Neural crest cell (in vitro differentiated cells): Measurements from ENCODE around the gene KCNF1. TPM values are rescaled to one million over a fixed set of nuclear protein-coding genes. Genes with fewer than 3 reads are reported as not detected.

Experiments
- DNase-seq: peaks from one replicate; pipeline ENCODE4 v3.0.0; 2021; ENCODE audit warnings: low read depth, mixed read lengths, low spot score
- H3K27ac Mint-ChIP-seq: one replicate; pipeline ENCODE4 v1.8.0; 2021; ENCODE audit warnings: mild to moderate bottlenecking, mixed read lengths; ENCODE audit not compliant: unreplicated experiment
- H3K27me3 Mint-ChIP-seq: 2 replicates; pipeline ENCODE4 v1.8.0; 2021; ENCODE audit warnings: low read depth, mild to moderate bottlenecking, mixed read lengths
- H3K36me3 Mint-ChIP-seq: 2 replicates; pipeline ENCODE4 v1.8.0; 2021; ENCODE audit warnings: low read depth, mild to moderate bottlenecking, mixed read lengths
- H3K4me1 Mint-ChIP-seq: 2 replicates; pipeline ENCODE4 v1.8.0; 2021; ENCODE audit warnings: mixed read lengths
- H3K4me3 Mint-ChIP-seq: one replicate; pipeline ENCODE4 v1.8.0; 2021; ENCODE audit warnings: mild to moderate bottlenecking, mixed read lengths
- H3K9me3 Mint-ChIP-seq: 2 replicates; pipeline ENCODE4 v1.8.0; 2021; ENCODE audit warnings: mixed read lengths
- total RNA-seq: library from RNA; stranded (reverse); gene quantifications from 2 replicates; pipeline ENCODE4 v1.2.1, GENCODE V29; 2021
- TF ChIP-seq, protein P1 (sequence below): fragments of 200-600 bp; sonication (generic); conservative IDR thresholded peaks from 2 replicates; pipeline ENCODE4 v1.5.0; 2021; ENCODE audit warnings: antibody characterized with exemption, mild to moderate bottlenecking

The KCNF1 gene
- total RNA-seq, 1 donor from 2014 or later, result 1.1 TPM

DNA sequence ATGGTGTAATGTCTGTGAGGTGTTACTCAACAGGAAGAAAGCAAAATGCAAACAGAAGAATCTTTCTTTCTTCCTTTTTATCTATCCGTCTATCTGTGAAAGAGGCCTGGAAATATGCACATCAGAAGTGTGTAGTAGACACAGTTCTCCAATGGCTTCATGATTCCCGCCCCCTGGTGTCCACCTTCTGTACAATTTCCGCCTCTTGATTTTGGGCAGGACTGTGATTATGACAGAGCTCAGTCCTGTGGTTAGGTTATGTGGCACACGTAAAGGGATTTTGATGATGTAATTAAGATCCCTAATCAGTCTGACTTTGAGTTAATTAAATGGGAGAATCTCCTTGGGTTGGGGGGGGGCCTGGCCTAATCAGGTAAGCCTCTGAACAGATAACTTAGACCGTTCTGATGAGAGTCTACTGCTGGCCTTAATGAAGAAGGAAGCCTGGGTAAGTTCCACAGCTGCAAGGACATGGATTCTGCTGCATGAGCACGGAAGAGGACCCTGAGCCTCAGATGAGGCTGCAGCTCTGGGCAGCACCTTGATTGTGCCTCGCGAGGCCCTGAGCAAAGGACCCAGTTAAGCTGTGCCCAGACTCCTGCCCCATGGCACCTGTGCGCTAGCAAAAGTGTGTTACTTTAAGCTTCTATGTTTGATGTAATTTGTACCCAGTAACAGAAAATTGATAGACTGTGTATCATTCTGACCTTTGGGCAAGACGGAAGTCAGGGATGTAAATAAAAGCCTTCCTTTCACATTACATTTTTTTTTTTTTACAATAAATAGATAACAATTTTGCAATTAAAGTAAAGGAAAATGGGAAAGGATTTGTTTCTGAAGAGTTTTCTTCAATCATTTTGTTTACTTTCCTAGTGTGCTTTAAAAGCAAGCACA lies 11.3 kb upstream of the KCNF1 start:
- Mint-ChIP-seq H3K27ac (no peak overlapping the region), H3K27me3 (no peaks in the 10 kb centered on the region), H3K9me3 (no peaks in the 10 kb centered on the region), H3K4me3 (no peak overlapping the region), H3K36me3 (peaks cover 6% of the 10 kb centered on the region), H3K4me1 (peaks cover 5% of the 10 kb centered on the region)
- TF ChIP-seq, protein P1, sequence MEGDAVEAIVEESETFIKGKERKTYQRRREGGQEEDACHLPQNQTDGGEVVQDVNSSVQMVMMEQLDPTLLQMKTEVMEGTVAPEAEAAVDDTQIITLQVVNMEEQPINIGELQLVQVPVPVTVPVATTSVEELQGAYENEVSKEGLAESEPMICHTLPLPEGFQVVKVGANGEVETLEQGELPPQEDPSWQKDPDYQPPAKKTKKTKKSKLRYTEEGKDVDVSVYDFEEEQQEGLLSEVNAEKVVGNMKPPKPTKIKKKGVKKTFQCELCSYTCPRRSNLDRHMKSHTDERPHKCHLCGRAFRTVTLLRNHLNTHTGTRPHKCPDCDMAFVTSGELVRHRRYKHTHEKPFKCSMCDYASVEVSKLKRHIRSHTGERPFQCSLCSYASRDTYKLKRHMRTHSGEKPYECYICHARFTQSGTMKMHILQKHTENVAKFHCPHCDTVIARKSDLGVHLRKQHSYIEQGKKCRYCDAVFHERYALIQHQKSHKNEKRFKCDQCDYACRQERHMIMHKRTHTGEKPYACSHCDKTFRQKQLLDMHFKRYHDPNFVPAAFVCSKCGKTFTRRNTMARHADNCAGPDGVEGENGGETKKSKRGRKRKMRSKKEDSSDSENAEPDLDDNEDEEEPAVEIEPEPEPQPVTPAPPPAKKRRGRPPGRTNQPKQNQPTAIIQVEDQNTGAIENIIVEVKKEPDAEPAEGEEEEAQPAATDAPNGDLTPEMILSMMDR, result peak; percentile 52
- peak; percentile 23 for DNase-seq

DNA sequence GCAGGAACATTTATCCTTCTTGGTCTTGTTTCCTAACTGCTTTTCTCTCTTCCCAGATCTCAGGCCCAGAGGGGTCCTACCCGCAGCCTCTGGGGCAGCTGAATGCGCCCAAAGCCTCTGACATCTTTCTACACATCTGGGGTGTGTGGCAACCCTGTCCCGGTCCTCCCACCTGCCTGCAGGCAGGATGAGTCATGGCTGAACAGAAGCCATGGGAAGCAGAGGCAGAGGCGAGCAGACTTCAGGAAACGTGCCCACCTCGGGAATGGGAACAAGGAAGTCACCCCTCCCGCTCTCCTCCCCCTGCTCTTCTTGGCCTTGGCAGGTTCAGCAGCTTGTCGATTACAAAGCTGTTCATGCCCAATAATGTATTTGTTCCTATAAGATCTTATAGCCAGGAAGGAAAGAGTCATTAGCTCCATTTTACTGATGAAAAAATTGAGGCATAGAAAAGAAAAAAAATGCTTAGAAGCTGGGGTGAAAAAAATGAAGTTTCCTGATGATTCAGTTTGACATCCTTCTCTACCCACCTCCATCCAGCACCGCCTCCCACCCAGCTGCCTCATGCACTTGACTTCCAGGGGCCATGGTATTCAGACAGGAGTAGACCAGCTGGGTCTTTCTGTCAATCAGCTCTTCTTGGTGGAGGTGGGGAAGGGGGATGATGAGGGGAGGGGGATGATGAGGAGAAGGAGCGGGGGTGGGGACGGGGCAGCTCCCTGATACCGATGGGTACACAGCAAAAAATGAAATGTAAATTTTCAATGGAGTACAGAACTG lies 10.4 kb upstream of the KCNF1 start:
- Mint-ChIP-seq H3K4me3 (peak overlapping the region; percentile 38), H3K27ac (no peak overlapping the region)

DNA sequence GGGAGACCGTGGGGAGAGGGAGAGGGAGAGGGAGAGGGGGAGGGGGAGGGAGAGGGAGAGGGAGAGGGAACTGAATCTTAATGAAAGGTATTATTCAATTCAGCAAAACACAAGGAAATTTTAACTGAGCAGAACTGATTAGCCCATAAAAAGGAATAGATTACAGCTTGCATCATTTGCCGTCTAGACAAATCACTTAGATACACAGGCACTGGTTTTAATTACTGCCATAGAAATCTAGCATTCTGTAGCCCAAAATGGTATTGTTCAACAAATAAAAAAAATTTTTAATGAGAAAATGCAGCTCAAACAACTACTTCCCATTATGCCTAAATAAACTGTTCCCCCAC lies 7.9 kb upstream of the KCNF1 start:
- peaks cover 5% of the 10 kb centered on the region for H3K4me1 Mint-ChIP-seq
- H3K9me3 Mint-ChIP-seq, result no peaks in the 10 kb centered on the region
- DNase-seq, result no peak
- TF ChIP-seq, protein P1, result no peak
- peaks cover 4% of the 10 kb centered on the region for H3K27me3 Mint-ChIP-seq
- H3K27ac Mint-ChIP-seq, result no peak overlapping the region
- H3K4me3 Mint-ChIP-seq, result no peak overlapping the region
- peaks cover 6% of the 10 kb centered on the region for H3K36me3 Mint-ChIP-seq

More for the DNA sequence above, 10.4 kb upstream of the KCNF1 start:
- Mint-ChIP-seq H3K27me3 (no peaks in the 10 kb centered on the region), H3K36me3 (peaks cover 6% of the 10 kb centered on the region), H3K9me3 (no peaks in the 10 kb centered on the region), H3K4me1 (peaks cover 5% of the 10 kb centered on the region)
- DNase-seq, result no peak
- TF ChIP-seq, protein P1, result no peak

DNA sequence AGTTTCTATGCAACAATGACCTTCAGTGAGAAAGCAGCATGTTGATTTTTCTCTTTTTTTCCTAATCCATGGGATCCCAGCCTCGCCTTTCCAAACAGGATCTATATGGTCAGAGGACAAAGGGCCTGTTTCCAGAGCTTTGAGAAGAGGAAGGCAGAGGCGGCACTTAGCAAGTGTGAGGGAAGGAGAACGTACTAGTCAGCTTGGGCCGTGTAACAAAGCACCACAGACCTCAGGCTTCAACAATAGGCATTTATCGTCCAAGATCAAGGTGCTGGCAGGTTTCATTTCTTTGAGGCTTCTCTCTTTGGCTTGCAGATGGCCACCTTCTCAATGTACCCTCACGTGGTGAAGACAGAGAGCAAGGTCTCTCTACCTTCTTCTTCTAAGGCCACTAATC lies 7.3 kb upstream of the KCNF1 start:
- Mint-ChIP-seq H3K27me3 (peaks cover 9% of the 10 kb centered on the region), H3K9me3 (no peaks in the 10 kb centered on the region), H3K27ac (no peak overlapping the region), H3K36me3 (peaks cover 6% of the 10 kb centered on the region), H3K4me1 (peaks cover 5% of the 10 kb centered on the region), H3K4me3 (no peak overlapping the region)
- TF ChIP-seq, protein P1, result no peak
- no peak for DNase-seq

DNA sequence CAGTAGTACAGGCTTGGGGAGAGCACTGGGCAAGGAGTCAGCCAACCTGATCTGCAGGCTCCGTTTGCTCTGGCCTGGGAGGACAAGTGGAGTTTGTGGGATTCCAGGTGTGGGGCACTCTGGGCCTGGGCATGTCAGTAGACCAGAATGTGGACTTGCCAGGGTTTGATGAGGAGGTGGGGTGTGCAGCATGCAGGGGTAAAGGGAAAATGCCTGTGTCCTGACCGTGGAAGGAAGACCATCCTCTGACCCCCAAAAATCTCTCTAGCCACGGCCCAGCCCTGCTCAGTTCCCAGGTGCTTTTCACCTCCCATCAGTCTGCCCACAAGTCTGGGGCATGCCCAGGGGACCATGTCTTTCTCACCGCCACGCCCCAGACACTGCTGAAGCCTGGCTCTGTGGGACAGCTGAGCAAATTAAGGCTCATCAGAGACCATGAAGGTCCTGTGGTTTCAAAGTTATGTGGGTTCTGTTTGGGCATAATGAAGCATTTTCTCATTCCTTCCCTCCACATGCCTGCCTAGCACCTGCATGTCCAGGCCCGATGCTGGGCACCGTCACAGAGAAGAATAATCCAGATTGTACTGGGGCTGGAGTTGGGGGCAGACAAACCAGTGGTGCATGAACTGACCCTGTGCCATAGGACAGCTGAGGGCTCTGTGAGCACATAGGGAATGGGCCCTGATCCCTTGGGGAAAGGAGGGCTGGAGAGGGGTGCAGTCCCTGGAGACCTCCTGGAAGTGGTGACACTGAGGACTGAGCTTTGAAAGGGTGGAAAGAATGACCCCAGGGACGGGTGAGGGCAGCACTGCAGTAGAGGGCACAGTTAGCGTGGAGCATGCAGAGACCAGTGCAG lies 6.5 kb upstream of the KCNF1 start:
- Mint-ChIP-seq H3K36me3 (peaks cover 6% of the 10 kb centered on the region), H3K27me3 (peaks cover 14% of the 10 kb centered on the region), H3K27ac (no peak overlapping the region), H3K9me3 (no peaks in the 10 kb centered on the region), H3K4me1 (peaks cover 8% of the 10 kb centered on the region), H3K4me3 (no peak overlapping the region)
- TF ChIP-seq, protein P1, result no peak
- no peak for DNase-seq
